ENCODE data around the gene PHACTR1. TPM values are rescaled to one million over a fixed set of nuclear protein-coding genes. Genes with fewer than 3 reads are reported as not detected.

PHACTR1 gene
- polyA plus RNA-seq, 2 of the 4 experiments (the other 2 are of a cell fraction) = not detected

DNA sequence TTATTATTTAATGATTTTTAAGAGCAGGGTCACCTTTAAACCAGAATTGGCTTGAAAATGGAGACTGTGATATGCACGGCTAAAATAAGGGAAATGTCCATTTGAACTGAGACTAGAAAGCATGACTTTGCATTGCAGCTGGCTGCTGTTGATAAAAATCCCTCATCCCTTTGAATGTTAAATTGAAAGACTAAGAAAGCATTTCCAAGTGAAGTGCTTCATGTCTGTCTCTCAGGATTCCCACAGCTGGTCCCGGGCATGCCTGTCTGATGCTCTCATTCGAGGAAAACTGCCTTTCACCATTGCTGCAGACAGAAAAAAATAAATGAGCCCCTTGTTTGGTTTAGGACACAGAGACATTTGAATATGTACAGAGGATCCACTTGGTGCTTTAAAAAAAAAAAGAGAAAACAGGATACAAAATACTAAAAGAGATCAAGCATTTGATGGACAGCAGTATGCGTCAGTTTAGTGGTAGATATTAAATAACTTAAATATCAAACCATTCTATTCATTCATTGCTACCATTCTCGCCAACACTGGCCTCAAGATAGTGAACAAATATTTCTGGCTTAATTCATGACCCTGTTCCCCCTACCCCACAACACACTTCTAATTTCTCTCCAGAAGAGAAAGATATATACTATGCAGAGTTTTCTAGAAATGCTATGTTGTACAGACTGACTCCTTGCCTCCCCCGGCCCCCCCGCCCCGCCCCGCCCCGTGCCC is 556.8 kb downstream of the PHACTR1 start:
- ATAC-seq (no peak), FAIRE-seq (no peak), DNase-seq (ENCODE audit: low read depth in 1 of 2, low spot score in 1 of 2) (no peak)
- POLR2A ChIA-PET = no interaction called here
- CTCF ChIA-PET = no interaction called here
- TF ChIP-seq EHMT2 (IDR thresholded peaks at IDR 0.05; ENCODE audit: low read depth) (no peak), HOXB13 (CRISPR knock-in tag; IDR thresholded peaks at IDR 0.05; ENCODE audit: low read depth) (no peak), HDAC2 (IDR thresholded peaks at IDR 0.05) (no peak), NFE2L2 (conservative IDR thresholded peaks at IDR 0.05; ENCODE audit: low read length) (no peak), KDM5A (IDR thresholded peaks at IDR 0.05) (no peak), CEBPB (IDR thresholded peaks at IDR 0.05) (no peak), RNF2 (IDR thresholded peaks at IDR 0.05; ENCODE audit: borderline replicate concordance, low read depth) (no peak), SREBF2 (IDR thresholded peaks at IDR 0.05) (no peak)
- TF ChIP-seq, protein P1, sequence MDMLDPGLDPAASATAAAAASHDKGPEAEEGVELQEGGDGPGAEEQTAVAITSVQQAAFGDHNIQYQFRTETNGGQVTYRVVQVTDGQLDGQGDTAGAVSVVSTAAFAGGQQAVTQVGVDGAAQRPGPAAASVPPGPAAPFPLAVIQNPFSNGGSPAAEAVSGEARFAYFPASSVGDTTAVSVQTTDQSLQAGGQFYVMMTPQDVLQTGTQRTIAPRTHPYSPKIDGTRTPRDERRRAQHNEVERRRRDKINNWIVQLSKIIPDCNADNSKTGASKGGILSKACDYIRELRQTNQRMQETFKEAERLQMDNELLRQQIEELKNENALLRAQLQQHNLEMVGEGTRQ (IDR thresholded peaks at IDR 0.05) = no peak
- WGBS (ENCODE audit: missing lambda C conversion rate) = 76% methylated on average over 5 of the region's 10 CpGs
- H3K27ac ChIP-seq = no peak overlapping the region
- H3K4me2 ChIP-seq = no peak overlapping the region
- H3K4me1 ChIP-seq = 0 out of 3 replicates have a peak, but pooled peaks cover 9% of the 10 kb centered on the region
- no peaks in the 10 kb centered on the region for H3K9me3 ChIP-seq
- no peak overlapping the region for H3K4me3 ChIP-seq

DNA sequence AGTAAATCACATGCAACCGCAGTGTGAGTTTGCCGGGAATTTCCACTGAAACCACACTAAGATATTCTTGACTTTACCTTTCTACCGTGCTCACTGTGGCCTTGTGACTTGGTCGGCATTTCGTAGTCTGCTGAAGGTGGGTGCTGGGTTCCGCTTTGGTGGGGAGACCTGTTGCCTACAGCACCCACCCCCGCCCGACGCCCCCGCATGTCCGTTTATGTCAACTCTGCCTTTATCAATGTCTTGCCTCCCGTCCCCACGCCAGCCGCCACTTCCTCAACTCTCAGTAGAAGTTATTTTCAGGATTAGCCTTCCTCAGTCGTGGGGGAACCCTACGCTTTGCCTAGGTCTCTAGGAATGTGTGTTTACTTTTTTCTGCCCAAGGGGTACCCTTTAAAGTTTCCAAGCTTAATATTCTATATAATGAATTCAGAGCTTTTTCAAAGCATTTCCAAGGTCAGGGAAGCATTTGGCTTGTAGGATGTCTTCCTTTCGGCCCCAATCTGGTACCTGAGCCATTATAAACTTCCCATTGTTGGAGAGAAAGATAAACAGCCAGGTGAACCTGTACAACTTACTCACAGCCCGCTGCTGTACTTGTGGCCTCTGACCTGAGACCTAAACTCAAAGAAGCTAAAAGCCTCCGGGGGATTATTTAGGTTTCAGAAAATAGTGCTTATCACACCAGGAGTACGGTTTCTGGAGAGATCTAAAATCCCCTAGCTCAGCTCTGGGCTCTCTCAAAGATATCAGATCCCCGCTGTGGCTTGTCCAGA is 557.6 kb downstream of the PHACTR1 start:
- CTCF ChIA-PET = no interaction called here
- no peak overlapping the region for H3K27ac ChIP-seq
- H3K4me1 ChIP-seq = 0 out of 3 replicates have a peak, but pooled peaks cover 4% of the 10 kb centered on the region
- ATAC-seq = no peak
- TF ChIP-seq ESRRA (IDR thresholded peaks at IDR 0.05; ENCODE audit: borderline replicate concordance, low read length) (no peak), JUN (IDR thresholded peaks at IDR 0.05) (no peak), POLR2AphosphoS2 (conservative IDR thresholded peaks at IDR 0.05; ENCODE audit: low read length) (no peak), EHF (CRISPR knock-in tag; IDR thresholded peaks at IDR 0.05) (no peak), MYC (IDR thresholded peaks at IDR 0.05; ENCODE audit: borderline replicate concordance, low read length) (no peak), HOXB5 (CRISPR knock-in tag; IDR thresholded peaks at IDR 0.05) (no peak), SMC3 (IDR thresholded peaks at IDR 0.05) (no peak), KDM1A (IDR thresholded peaks at IDR 0.05; ENCODE audit: low read depth) (no peak), HEYL (CRISPR knock-in tag; IDR thresholded peaks at IDR 0.05) (no peak), NR3C1 (IDR thresholded peaks at IDR 0.05) (no peak), NPAS2 (CRISPR knock-in tag; IDR thresholded peaks at IDR 0.05; ENCODE audit: borderline replicate concordance) (no peak), HOXB13 (CRISPR knock-in tag; IDR thresholded peaks at IDR 0.05; ENCODE audit: low read depth) (no peak), GATA3 (IDR thresholded peaks at IDR 0.05; ENCODE audit: borderline replicate concordance) (no peak), HDAC2 (IDR thresholded peaks at IDR 0.05) (no peak), ZSCAN20 (CRISPR knock-in tag; IDR thresholded peaks at IDR 0.05) (no peak), RCOR1 (IDR thresholded peaks at IDR 0.05; ENCODE audit: low read depth, low read length) (no peak), HOXA7 (CRISPR knock-in tag; IDR thresholded peaks at IDR 0.05) (no peak)
- TF ChIP-seq, protein P1 (IDR thresholded peaks at IDR 0.05) = no peak
- TF ChIP-seq, protein P2, sequence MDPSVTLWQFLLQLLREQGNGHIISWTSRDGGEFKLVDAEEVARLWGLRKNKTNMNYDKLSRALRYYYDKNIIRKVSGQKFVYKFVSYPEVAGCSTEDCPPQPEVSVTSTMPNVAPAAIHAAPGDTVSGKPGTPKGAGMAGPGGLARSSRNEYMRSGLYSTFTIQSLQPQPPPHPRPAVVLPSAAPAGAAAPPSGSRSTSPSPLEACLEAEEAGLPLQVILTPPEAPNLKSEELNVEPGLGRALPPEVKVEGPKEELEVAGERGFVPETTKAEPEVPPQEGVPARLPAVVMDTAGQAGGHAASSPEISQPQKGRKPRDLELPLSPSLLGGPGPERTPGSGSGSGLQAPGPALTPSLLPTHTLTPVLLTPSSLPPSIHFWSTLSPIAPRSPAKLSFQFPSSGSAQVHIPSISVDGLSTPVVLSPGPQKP (IDR thresholded peaks at IDR 0.05; ENCODE audit: low read depth, low read length) = no peak
- POLR2A ChIA-PET = no interaction called here
- no peak for DNase-seq (ENCODE audit: low read depth in 1 of 2, low spot score in 1 of 2)
- no peaks in the 10 kb centered on the region for H3K9me3 ChIP-seq
- no peak overlapping the region for H3K4me2 ChIP-seq
- no peak overlapping the region for H3K4me3 ChIP-seq
- FAIRE-seq = no peak
- WGBS (ENCODE audit: missing lambda C conversion rate) = 88% methylated on average over 13 of the region's 21 CpGs

All from A549 (cell line).